ENCODE results near the gene MRPL44.

DNA sequence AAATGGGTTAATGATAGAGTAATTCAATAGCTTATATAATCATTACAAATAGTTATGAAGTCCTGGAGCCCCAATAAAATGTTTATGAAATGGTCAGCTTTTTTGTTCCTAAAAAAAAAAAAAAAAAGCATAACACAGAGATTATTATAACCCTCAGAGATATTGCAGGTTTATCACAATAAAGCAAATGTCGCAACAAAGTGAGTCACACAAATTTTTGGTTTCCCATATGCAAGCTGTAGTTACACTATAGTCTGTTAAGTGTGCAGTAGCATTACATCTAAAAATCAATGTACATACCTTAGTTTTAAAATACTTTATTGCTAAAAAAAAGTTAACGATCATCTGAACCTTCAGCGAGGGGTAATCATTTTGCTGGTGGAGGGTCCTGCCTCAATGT lies 32.2 kb upstream of the MRPL44 start:
- TF ChIP-seq, protein P1, sequence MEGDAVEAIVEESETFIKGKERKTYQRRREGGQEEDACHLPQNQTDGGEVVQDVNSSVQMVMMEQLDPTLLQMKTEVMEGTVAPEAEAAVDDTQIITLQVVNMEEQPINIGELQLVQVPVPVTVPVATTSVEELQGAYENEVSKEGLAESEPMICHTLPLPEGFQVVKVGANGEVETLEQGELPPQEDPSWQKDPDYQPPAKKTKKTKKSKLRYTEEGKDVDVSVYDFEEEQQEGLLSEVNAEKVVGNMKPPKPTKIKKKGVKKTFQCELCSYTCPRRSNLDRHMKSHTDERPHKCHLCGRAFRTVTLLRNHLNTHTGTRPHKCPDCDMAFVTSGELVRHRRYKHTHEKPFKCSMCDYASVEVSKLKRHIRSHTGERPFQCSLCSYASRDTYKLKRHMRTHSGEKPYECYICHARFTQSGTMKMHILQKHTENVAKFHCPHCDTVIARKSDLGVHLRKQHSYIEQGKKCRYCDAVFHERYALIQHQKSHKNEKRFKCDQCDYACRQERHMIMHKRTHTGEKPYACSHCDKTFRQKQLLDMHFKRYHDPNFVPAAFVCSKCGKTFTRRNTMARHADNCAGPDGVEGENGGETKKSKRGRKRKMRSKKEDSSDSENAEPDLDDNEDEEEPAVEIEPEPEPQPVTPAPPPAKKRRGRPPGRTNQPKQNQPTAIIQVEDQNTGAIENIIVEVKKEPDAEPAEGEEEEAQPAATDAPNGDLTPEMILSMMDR (IDR thresholded peaks at IDR 0.05; ENCODE audit: low read depth, low read length): no peak
- no peak for TF ChIP-seq EZH2phosphoT487 (IDR thresholded peaks at IDR 0.05; ENCODE audit: low read depth)

Measured in OCI-LY3 (cell line).